VCaP (cell line): ENCODE data around the gene PIN1.

Experiments
- H3K27ac ChIP-seq: fragments of 450-650 bp; 2 replicates; pipeline ENCODE4 v1.5.1; 2017
- TF ChIP-seq, protein P1 (sequence below): fragments of 450-650 bp; conservative IDR thresholded peaks from 2 replicates; pipeline ENCODE4 v1.5.1; 2017; ENCODE audit warnings: mild to moderate bottlenecking, moderate library complexity

PIN1 gene

GRCh38 chr19:9861503-9861902 lies 26.4 kb downstream of the PIN1 start:
- H3K27ac ChIP-seq: no peak overlapping the region
- TF ChIP-seq, protein P1, sequence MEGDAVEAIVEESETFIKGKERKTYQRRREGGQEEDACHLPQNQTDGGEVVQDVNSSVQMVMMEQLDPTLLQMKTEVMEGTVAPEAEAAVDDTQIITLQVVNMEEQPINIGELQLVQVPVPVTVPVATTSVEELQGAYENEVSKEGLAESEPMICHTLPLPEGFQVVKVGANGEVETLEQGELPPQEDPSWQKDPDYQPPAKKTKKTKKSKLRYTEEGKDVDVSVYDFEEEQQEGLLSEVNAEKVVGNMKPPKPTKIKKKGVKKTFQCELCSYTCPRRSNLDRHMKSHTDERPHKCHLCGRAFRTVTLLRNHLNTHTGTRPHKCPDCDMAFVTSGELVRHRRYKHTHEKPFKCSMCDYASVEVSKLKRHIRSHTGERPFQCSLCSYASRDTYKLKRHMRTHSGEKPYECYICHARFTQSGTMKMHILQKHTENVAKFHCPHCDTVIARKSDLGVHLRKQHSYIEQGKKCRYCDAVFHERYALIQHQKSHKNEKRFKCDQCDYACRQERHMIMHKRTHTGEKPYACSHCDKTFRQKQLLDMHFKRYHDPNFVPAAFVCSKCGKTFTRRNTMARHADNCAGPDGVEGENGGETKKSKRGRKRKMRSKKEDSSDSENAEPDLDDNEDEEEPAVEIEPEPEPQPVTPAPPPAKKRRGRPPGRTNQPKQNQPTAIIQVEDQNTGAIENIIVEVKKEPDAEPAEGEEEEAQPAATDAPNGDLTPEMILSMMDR: no peak

DNA sequence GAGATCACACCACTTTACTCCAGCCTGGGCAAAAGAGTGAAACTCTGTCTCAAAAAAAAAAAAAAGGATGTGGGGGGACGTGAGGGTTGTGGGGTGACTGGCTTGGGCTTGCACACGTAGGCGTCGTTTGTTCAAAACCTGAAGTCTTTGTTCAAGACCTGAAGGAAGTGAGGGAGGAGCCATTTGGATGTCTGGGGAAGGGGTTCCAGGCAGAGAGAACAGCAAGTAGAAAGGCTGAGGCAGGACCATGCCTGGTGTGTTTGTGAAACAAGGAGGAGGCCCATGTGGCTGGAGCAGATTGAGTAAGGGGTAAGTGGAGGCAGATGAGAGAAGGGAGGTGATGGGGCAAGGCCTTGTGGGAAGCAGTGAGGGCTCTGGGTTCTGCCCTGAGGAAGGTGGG lies 27.8 kb downstream of the PIN1 start:
- TF ChIP-seq, protein P1: no peak
- no peak overlapping the region for H3K27ac ChIP-seq

DNA sequence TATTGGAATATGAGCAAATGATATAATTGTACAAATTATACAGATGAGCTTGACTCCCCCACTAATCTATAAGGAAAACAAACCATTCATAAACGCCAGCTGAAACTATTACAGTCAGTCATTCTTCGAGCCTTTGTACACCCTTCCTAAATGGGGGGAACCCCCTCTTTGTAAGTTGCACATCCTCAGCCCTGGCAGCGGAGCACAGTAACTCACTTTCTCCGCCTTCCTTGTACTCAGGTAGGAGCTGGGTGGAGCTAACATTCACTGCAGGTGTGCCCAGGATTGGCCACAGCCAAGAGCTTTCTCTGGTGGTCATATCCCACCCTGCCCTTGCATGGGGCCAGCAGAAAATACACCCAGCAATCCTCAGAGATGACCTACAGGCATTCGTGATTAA lies 28.6 kb downstream of the PIN1 start:
- H3K27ac ChIP-seq: no peak overlapping the region
- TF ChIP-seq, protein P1: no peak

GRCh38 chr19:9865732-9866501 lies 30.8 kb downstream of the PIN1 start:
- TF ChIP-seq, protein P1: no peak
- no peak overlapping the region for H3K27ac ChIP-seq

- TF ChIP-seq, protein P1: no peak
These were observed 34.0 kb downstream of the PIN1 start for GRCh38 chr19:9868983-9869617.

DNA sequence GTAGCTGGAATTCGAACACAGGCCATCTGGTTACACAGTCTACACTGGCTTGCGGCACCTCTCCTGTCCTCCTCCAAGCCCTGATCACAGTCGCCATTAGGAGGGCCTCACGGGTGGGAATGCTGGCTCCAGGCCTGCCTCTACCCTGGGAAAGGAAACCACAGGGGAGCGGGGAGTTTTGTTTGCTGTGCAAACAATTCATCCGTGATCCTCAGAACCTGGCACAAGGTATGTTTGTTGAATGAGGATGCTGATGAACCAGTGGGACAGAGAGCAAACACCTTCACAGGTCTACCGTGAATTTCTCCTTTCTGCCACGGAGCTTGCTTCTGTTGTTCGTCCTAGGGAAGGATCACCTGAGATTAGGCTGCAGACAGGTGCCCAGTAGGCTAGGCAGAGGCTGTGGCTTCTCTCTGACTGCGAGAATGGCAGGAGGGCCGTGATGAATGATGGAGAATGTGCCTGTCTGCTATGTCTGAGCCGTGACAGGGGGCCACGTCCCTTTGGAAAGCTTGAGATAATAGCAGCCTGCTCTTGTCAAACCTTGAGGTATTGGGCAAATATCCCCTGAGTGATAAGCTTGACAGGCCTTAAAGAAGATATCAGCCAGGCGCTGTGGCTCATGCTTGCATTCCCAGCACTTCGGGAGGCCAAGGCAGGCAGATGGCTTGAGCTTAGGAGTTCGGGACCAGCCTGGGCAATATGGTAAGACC lies 36.7 kb downstream of the PIN1 start:
- TF ChIP-seq, protein P1: no peak
- peak overlapping the region; percentile 84 for H3K27ac ChIP-seq

More at GRCh38 chr19:9868983-9869617, 34.0 kb downstream of the PIN1 start:
- no peak overlapping the region for H3K27ac ChIP-seq

- TF ChIP-seq, protein P1: no peak
- H3K27ac ChIP-seq: peak overlapping the region; percentile 84
These were observed 37.6 kb downstream of the PIN1 start for GRCh38 chr19:9872618-9873242.
